B cell (primary cell): ENCODE data around the gene ABCC3. TPM values are rescaled to one million over a fixed set of nuclear protein-coding genes. Genes with fewer than 3 reads are reported as not detected.

Source experiments
- ATAC-seq: fragments of 200-7000 bp; cut with Tn5 transposase; one replicate; pipeline ENCODE4 v1.10.0; 2021; ENCODE audit warnings: low read depth, mild to moderate bottlenecking, moderate number of reproducible peaks, moderate library complexity
- CTCF ChIA-PET: fragments of 350-600 bp; sonication (Branson Sonifier 250); formaldehyde crosslinking; loops from one replicate; lab custom pipeline; 2021; ENCODE audit warnings: antibody characterized with exemption, inconsistent platforms; lab: Charles Lee
- POLR2A ChIA-PET: fragments of 350-600 bp; sonication (Branson Sonifier 250); formaldehyde crosslinking; loops from one replicate; lab custom pipeline; 2021; ENCODE audit warnings: antibody characterized with exemption; lab: Charles Lee
- DNase-seq: peaks from one replicate; pipeline ENCODE4 v3.0.0; 2013
- H2AFZ ChIP-seq: 2 replicates; pipeline ENCODE4 v1.6.1; 2012; ENCODE audit warnings: mild to moderate bottlenecking, low read depth, low read length; ENCODE audit not compliant: insufficient read depth, poor library complexity, severe bottlenecking
- H3K27ac ChIP-seq, 2 donors: 1 replicate in 1 of 2; 2 replicates in 1 of 2; pipeline ENCODE4 v1.5.1; 2012 to 2013; ENCODE audit warnings: low read length in 2 of 2, mild to moderate bottlenecking in 2 of 2, moderate library complexity in 1 of 2
- H3K27me3 ChIP-seq, 4 experiments: fragments of 200-600 bp in 1 of 4; sonication (generic) in 1 of 4; replicated peaks in 1 of 4; 1 replicate in 2 of 4; 2 replicates in 2 of 4; pipeline versions ENCODE4 v1.6.1 to v1.7.0; 2013 to 2016; ENCODE audit warnings: low read length in 3 of 4, mild to moderate bottlenecking in 2 of 4, mixed read lengths in 1 of 4, moderate library complexity in 1 of 4; ENCODE audit not compliant: insufficient read depth in 4 of 4, control insufficient read depth in 3 of 4; ENCODE audit errors: control extremely low read depth in 1 of 4
- H3K36me3 ChIP-seq, 2 experiments: replicated peaks in 1 of 2; 1 replicate in 1 of 2; 2 replicates in 1 of 2; pipeline versions ENCODE4 v1.6.1 to v1.7.1; 2013; ENCODE audit warnings: low read length in 1 of 2; ENCODE audit not compliant: insufficient read depth in 2 of 2, control insufficient read depth in 1 of 2; ENCODE audit errors: control extremely low read depth in 1 of 2, extremely low read depth in 1 of 2
- H3K4me1 ChIP-seq, 2 donors: fragments of 200-600 bp in 1 of 2; sonication (generic) in 1 of 2; 1 replicate in 1 of 2; 2 replicates in 1 of 2; pipeline versions ENCODE4 v1.5.1 to v1.6.1; 2013 to 2017; ENCODE audit warnings: low read length in 2 of 2; ENCODE audit not compliant: control insufficient read depth in 2 of 2, insufficient read depth in 2 of 2
- H3K4me2 ChIP-seq: replicated peaks from 2 replicates; pipeline ENCODE3; 2012; ENCODE audit warnings: mild to moderate bottlenecking, low read depth, low read length; ENCODE audit not compliant: poor library complexity, severe bottlenecking
- H3K4me3 ChIP-seq, 5 experiments: fragments of 200-600 bp in 1 of 5; sonication (generic) in 1 of 5; 1 replicate in 3 of 5; 2 replicates in 2 of 5; pipeline versions ENCODE4 v1.5.1 to v1.7.0; 2011 to 2016; ENCODE audit warnings: low read length in 4 of 5, mild to moderate bottlenecking in 4 of 5, low read depth in 2 of 5, control low read depth in 1 of 5, moderate library complexity in 1 of 5; ENCODE audit not compliant: insufficient read depth in 1 of 5; ENCODE audit errors: control extremely low read depth in 1 of 5, extremely low read depth in 1 of 5
- H3K79me2 ChIP-seq: fragments of 200-600 bp; sonication (generic); one replicate; pipeline ENCODE4 v1.6.0; 2016; ENCODE audit warnings: low read length; ENCODE audit not compliant: control insufficient read depth, insufficient read depth
- H3K9ac ChIP-seq: fragments of 200-600 bp; sonication (generic); 2 replicates; pipeline ENCODE4 v1.6.1; 2017; ENCODE audit warnings: mild to moderate bottlenecking, low read length, moderate library complexity
- H3K9me3 ChIP-seq, 3 donors: one replicate each; pipeline versions ENCODE4 v1.6.1 to v1.7.1; 2013; ENCODE audit warnings: low read length in 2 of 3; ENCODE audit not compliant: control insufficient read depth in 2 of 3, insufficient read depth in 1 of 3; ENCODE audit errors: control extremely low read depth in 1 of 3
- H4K20me1 ChIP-seq: 2 replicates; pipeline ENCODE4 v1.6.0; 2012; ENCODE audit warnings: mild to moderate bottlenecking, low read length; ENCODE audit not compliant: insufficient read depth, control insufficient read depth, poor library complexity, severe bottlenecking
- H3K27ac Mint-ChIP-seq: one replicate; pipeline ENCODE4 v1.8.0; 2021; ENCODE audit warnings: mixed read lengths
- H3K27me3 Mint-ChIP-seq: one replicate; pipeline ENCODE4 v1.8.0; 2021; ENCODE audit warnings: mixed read lengths
- H3K4me1 Mint-ChIP-seq: one replicate; pipeline ENCODE4 v1.8.0; 2021; ENCODE audit warnings: mixed read lengths
- H3K4me3 Mint-ChIP-seq: one replicate; pipeline ENCODE4 v1.8.0; 2021; ENCODE audit warnings: mixed read lengths
- H3K9me3 Mint-ChIP-seq: one replicate; pipeline ENCODE4 v1.8.0; 2022; ENCODE audit warnings: mixed read lengths; ENCODE audit not compliant: insufficient read depth
- EZH2 ChIP-seq: IDR thresholded peaks from 2 replicates; pipeline ENCODE4 v1.6.1; 2012; ENCODE audit warnings: borderline replicate concordance, low read depth, mild to moderate bottlenecking, moderate library complexity, low read length; ENCODE audit not compliant: insufficient read depth, poor library complexity, severe bottlenecking
- WGBS: methylation state at CpG from one replicate; pipeline ENCODE4 v1.1.5; 2013; ENCODE audit warnings: missing lambda C conversion rate; ENCODE audit not compliant: insufficient coverage; 5-methylcytosine and 5-hydroxymethylcytosine counted together
- intact Hi-C: fragments of 100-400 bp; cut with micrococcal nuclease; formaldehyde crosslinking; loops from one replicate; pipeline ENCODE4 v1.10.0; 2022
- polyA plus RNA-seq: library from polyadenylated mRNA; depleted of rRNA; stranded (reverse); fragments of >200 nt; gene quantifications from 2 replicates; pipeline ENCODE4 v1.2.3, GENCODE V29; 2012
- total RNA-seq, 2 donors: library from RNA; stranded (reverse); fragments of 120-200 nt in 1 of 2; gene quantifications; 1 replicate in 1 of 2; 2 replicates in 1 of 2; pipeline versions ENCODE4 v1.2.3 to v1.2.4, GENCODE V29; 2013 to 2022
- TF ChIP-seq, protein P1 (sequence below): fragments of 200-600 bp; IDR thresholded peaks from one replicate; pipeline ENCODE4 v1.8.0; 2022; ENCODE audit warnings: antibody characterized with exemption, mild to moderate bottlenecking

The ABCC3 gene
- total and polyA plus RNA-seq, 2 donors (not counting 1 experiment from before 2014, with no cell fraction given), result 0.05 to 0.60 TPM

DNA sequence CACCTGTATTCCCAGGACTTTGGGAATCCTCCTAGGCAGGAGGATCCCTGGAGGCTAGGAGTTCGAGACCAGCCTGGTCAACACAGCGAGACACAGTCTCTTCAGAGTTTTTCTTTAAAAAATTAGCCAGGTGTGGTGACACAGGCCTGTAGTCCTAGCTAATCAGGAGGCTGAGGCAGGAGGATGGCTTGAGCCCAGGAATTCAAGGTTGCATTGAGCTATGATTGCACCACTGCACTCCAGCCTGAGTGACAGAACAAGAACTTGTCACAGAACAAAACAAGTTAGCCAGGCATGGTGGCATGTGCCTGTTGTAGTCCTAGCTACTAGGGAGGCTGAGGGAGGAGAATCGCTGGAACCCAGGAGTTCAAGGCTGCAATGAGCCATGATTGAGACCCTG lies 48.3 kb downstream of the ABCC3 start:
- TF ChIP-seq, protein P1, sequence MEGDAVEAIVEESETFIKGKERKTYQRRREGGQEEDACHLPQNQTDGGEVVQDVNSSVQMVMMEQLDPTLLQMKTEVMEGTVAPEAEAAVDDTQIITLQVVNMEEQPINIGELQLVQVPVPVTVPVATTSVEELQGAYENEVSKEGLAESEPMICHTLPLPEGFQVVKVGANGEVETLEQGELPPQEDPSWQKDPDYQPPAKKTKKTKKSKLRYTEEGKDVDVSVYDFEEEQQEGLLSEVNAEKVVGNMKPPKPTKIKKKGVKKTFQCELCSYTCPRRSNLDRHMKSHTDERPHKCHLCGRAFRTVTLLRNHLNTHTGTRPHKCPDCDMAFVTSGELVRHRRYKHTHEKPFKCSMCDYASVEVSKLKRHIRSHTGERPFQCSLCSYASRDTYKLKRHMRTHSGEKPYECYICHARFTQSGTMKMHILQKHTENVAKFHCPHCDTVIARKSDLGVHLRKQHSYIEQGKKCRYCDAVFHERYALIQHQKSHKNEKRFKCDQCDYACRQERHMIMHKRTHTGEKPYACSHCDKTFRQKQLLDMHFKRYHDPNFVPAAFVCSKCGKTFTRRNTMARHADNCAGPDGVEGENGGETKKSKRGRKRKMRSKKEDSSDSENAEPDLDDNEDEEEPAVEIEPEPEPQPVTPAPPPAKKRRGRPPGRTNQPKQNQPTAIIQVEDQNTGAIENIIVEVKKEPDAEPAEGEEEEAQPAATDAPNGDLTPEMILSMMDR, result no peak
- no peak for TF ChIP-seq EZH2
- CTCF ChIA-PET, result no interaction called here
- H3K9me3 Mint-ChIP-seq, result no peaks in the 10 kb centered on the region
- H3K9me3 ChIP-seq, result no peaks in the 10 kb centered on the region
- H3K36me3 ChIP-seq, result no peaks in the 10 kb centered on the region
- ATAC-seq, result no peak
- H3K4me1 ChIP-seq, result peaks cover 0 to 3% of the 10 kb centered on the region in 2 donors
- 93% methylated on average over 3 of the region's 3 CpGs for WGBS
- no peak overlapping the region for H3K4me3 Mint-ChIP-seq
- H3K4me1 Mint-ChIP-seq, result peaks cover 4% of the 10 kb centered on the region
- no peak overlapping the region for H2AFZ ChIP-seq
- no peak overlapping the region for H3K4me2 ChIP-seq
- peaks cover 0 to 4% (median 0%) of the 10 kb centered on the region in 4 experiments for H3K27me3 ChIP-seq
- DNase-seq, result no peak
- POLR2A ChIA-PET, result no interaction called here
- intact Hi-C loops, result no loop called here
- H4K20me1 ChIP-seq, result no peaks in the 10 kb centered on the region
- no peak overlapping the region for H3K9ac ChIP-seq
- H3K79me2 ChIP-seq, result no peaks in the 10 kb centered on the region
- no peak overlapping the region for H3K4me3 ChIP-seq
- peaks cover 36% of the 10 kb centered on the region for H3K27me3 Mint-ChIP-seq
- H3K27ac Mint-ChIP-seq, result no peak overlapping the region
- no peak overlapping the region for H3K27ac ChIP-seq

DNA sequence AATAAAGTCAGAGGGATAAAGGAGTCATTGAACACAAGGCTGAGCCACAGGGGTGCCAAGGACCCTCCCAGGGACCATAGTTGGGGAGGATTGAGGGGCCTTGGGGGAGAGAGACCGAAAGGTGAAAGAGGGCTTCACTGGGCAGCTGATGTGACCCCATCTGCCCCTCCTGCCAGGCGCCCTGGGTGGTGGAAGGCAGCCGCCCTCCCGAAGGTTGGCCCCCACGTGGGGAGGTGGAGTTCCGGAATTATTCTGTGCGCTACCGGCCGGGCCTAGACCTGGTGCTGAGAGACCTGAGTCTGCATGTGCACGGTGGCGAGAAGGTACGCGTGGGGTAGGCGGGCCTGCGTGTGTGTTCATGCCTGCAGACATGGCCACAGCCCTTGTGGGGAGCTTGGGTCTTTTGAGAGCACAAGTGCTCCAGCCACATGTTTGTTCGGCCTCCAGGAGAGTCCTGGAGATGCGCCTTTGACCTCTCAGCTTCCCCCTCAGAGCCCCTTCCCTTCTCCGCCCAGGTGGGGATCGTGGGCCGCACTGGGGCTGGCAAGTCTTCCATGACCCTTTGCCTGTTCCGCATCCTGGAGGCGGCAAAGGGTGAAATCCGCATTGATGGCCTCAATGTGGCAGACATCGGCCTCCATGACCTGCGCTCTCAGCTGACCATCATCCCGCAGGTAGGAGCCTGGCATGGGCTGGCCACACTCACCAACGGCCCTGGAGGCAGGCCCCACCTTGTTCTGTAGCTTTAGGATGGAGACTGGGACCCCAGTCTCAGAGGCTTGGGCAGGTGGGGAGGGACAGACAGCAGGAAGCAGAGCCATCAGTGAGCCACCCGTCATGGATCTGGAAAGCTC lies 49.0 kb downstream of the ABCC3 start:
- WGBS, result 92% methylated on average over 28 of the region's 28 CpGs
- POLR2A ChIA-PET, result no interaction called here
- H3K27me3 Mint-ChIP-seq, result peaks cover 36% of the 10 kb centered on the region

More for the DNA sequence above, 49.0 kb downstream of the ABCC3 start:
- no peaks in the 10 kb centered on the region for H3K9me3 ChIP-seq
- DNase-seq (no peak), ATAC-seq (no peak)
- TF ChIP-seq, protein P1, result no peak
- TF ChIP-seq EZH2, result no peak
- H3K27ac ChIP-seq, result no peak overlapping the region
- H2AFZ ChIP-seq, result no peak overlapping the region
- CTCF ChIA-PET, result no interaction called here
- no peak overlapping the region for H3K9ac ChIP-seq
- Mint-ChIP-seq H3K4me3 (no peak overlapping the region), H3K4me1 (peaks cover 4% of the 10 kb centered on the region), H3K27ac (no peak overlapping the region), H3K9me3 (no peaks in the 10 kb centered on the region)
- intact Hi-C loops, result no loop called here
- peaks cover 0 to 3% of the 10 kb centered on the region in 2 donors for H3K4me1 ChIP-seq
- peaks cover 0 to 4% (median 0%) of the 10 kb centered on the region in 4 experiments for H3K27me3 ChIP-seq
- H4K20me1 ChIP-seq, result no peaks in the 10 kb centered on the region
- H3K36me3 ChIP-seq, result no peaks in the 10 kb centered on the region
- no peaks in the 10 kb centered on the region for H3K79me2 ChIP-seq
- H3K4me2 ChIP-seq, result no peak overlapping the region
- no peak overlapping the region for H3K4me3 ChIP-seq
